Kidney capillary endothelial cell (primary cell): ENCODE results near the gene DIS3L2.

Source experiments
- DNase-seq: peaks from one replicate; pipeline ENCODE4 v3.0.0-alpha.2; 2018; ENCODE audit warnings: low spot score

Gene DIS3L2

GRCh38 chr2:232229911-232230310, 268.4 kb downstream of the DIS3L2 start:
- DNase-seq, result no peak

GRCh38 chr2:232230560-232230959, 269.0 kb downstream of the DIS3L2 start:
- DNase-seq, result peak; percentile 5

DNA sequence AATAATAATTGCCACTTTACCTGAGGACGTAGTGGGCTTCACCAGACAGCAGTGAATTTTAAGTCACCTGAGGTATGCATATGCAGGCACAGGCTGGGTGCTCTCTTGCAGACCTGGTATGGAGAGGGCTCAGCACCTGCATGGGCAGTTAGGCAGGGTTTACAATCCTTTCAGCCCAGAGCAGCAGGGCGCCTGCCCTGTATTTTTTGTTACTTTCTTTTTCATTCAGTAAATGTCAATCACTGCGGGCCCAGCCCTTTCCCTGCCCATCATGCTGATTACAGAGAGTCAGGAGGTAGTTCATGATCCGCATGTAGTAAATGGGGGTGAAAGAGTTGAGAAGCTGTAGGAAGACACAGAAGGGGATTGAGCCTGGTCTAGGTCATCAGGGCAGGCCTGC, 270.0 kb downstream of the DIS3L2 start:
- no peak for DNase-seq

- DNase-seq, result no peak
These were observed 271.4 kb downstream of the DIS3L2 start for GRCh38 chr2:232232915-232233314.

DNA sequence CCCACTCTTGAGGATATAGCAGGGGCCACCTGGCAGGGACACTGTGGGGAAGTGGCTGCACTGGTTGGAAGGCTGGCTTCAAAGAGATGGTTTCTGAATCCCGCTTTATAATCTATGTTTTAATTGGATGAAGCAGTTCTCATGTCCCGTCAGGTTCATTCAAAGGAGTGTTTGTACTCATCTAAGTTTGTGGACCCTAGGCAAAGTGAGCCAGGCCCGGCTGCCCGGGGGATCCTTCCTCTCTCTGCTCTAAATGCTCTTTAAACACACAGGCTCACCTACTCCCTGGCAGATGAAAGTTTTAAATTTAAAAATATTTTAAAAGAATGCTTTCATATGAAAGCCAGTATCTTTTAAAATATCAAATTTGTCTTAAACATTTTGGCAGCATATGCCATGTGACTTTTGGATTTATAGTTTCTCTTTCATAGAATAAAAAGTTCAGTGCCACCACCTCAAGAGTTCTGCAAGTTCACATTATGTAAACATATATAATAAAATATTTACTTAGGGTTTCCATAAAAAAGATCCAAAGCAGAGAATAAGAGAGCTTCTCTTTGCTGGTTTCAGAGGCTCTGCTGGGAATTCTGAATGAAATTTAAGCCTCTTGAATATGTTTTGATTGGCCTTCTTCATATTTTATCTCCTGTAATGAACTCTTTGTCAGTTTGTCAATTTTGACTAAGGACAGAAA, 273.6 kb downstream of the DIS3L2 start:
- no peak for DNase-seq

DNA sequence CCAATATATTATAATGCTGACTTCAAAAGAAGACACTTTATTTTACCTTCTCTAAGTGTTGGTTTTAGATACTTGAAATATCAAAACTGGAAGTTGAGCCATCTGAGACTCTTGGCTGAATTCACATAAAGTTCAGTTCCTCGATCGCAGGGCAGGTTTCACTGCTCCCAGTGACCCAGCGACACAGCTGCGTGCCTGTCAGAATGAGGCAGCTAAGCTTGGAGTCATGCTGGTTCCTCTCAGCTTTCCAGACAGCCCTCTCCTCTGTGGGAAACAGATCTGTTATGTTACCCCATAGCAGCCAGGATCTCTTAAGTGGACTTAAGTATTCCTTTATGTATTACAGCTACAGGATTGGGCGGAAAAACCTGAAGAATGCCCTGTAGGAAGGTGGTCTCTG, 274.2 kb downstream of the DIS3L2 start:
- no peak for DNase-seq

GRCh38 chr2:232236200-232236599, 274.7 kb downstream of the DIS3L2 start:
- no peak for DNase-seq

DNA sequence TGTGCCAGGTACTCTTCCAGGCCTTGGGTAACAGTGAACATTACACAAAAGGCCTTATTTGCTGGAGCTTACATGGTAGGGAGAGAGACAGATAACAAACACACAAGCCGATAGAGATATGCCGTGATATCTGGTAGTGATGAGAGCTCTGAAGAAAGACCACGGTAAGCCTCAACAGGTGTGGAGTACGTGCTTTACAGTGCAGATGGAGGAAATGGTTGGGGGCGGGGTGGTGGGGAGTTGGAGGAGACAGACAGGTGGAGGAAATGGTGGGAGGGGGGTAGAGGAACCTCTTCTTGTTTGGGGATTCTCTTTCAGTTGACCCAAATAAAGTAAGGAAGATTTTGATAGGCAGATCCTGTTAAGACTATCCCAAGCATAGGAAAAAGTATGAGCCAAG, 276.0 kb downstream of the DIS3L2 start:
- no peak for DNase-seq

GRCh38 chr2:232238108-232238507, 276.6 kb downstream of the DIS3L2 start:
- peak; percentile 38 for DNase-seq

DNA sequence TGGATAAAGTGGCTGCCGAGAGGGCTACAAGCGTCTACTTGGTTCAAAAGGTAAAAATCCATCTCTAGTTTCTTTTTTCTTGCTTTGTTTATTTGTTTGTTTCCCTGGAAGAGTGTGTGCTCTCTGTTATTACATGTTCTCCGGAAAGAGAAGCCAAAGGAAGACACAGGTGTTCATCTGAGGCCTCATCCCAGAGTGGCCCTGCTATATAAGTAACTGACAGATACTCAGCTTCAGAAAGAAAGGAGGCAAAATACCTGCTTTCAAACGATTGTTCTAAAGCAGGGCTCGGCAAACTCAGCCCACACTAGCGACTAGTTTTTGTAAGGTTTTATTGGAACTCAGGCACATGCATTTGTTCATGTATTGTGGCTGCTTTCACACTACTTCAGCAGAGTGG, 277.1 kb downstream of the DIS3L2 start:
- no peak for DNase-seq

DNA sequence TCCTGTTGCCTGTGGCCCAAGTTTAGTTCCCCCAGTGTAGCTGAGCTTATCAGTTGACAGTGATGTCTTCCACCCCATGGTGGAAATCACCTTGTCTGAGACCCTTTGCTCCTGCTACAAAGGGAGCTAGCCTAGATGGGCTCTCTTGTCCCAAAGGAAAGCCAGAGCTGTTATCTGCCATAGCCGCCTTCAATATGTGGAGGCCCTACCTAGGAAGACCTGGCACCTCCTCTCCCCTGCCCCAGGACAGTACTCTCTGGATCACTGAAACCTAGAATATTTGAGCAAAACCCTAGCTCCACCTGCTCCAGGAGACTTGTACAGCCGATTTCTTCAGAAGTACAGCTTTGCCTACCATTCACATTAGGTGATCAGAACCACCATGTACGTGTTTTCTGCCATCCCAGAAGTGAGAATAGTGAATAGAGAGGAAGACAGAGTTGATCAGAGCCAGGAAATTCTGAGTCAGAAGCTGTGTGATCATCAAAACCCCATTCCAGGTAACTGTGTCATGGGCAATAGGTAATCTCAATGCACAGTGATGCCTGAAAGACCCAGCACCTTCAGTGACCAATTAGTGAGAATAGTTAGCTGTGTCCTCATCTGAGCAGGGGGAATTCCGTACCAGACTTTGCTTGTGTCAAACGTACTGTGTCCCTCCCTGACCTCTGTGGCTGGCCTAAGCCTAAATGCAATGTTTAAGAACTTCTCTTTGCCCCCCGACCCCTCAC, 278.6 kb downstream of the DIS3L2 start:
- no peak for DNase-seq

DNA sequence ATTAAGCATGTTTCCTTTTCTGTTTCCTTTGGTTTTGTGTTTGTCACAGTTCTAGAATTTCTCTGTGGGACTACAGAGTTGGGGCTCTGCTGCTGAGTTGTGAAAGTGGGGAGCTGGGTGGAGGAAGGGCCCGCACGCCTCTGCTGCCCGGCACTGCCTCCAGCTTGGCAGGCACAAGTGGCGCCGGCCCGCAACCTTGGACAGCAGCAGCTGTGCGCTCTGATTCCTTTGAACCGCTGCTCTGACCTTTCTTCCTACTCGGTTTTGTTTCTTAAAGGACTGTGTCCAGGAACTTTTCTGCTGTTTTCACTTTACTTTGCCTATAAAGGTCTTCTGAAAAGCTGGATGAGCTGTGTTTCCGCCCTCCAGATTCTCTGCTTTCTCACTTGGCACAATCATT, 279.4 kb downstream of the DIS3L2 start:
- DNase-seq, result no peak

DNA sequence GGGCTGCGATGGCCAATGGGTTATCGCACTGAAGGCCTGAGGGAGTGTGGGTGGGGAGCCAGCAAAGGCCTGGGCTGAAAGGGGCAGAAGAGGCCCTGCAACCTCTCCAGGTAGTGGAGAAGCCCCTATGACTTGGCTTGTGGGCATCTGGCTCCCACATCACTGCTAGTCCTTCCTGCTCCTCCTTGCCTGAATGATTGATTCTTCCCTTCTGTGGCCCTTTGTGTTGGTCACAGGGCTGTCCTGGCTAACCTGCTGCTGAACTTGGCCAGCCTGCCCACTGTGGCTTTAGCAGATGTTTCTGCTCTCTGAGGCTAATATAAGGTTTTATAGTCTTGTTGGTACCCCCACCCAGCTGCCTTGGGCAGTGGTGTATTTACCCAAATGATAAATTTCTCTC, 280.8 kb downstream of the DIS3L2 start:
- no peak for DNase-seq

DNA sequence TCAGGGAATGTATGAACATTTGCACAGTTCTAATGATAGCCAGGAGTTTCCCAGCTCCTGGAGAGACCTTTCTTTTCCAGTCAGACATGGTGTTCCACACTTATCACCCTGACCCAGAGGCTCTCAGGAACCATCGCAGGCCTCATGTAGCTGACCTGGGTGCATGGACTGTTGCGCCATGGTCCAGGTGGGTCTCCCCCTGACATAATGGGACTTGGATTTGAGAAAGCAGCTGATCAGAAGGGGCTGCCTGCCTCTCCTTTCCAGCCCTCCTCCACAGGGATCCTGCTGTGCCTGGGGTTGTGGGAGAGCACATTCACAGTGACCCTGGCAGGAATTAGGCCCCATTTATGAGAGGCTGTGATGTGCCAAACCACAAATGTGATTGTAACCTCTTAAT, 283.6 kb downstream of the DIS3L2 start:
- no peak for DNase-seq

DNA sequence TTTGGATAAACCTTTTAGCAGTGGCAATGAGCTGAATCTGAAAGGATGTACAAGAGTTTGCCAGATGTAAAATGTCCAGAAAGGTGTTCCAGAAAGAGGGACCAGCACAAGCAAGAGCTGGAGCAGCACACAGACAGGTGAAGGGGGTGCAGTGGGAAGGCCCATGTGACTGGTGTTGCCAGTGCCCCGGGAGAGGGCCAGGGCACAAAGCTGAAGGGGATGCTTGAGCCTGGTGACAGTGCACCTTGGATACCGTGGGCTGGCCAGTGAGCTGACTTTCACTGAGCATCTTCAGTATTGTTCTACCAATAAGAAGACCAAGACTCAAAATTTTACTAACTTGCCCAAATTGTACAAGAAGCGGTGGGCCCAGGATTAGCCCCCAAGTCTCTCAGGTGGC, 284.7 kb downstream of the DIS3L2 start:
- DNase-seq, result no peak

DNA sequence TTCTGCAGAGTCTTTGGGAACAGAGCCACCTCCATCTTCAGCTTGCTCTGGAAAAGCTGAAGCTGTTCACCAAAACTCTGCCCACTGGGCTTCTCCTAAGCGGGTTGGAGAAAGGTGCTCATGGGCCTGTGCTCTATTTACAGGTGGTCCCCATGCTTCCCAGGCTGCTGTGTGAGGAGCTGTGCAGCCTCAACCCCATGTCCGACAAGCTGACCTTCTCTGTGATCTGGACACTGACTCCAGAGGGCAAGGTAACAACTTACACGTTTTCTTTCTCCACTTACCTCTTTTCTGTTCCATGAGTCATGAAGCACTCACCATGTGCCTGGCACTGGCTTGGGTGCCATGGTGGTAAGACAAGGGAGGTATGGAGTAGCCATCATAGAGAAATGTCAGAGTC, 287.6 kb downstream of the DIS3L2 start:
- DNase-seq, result no peak

DNA sequence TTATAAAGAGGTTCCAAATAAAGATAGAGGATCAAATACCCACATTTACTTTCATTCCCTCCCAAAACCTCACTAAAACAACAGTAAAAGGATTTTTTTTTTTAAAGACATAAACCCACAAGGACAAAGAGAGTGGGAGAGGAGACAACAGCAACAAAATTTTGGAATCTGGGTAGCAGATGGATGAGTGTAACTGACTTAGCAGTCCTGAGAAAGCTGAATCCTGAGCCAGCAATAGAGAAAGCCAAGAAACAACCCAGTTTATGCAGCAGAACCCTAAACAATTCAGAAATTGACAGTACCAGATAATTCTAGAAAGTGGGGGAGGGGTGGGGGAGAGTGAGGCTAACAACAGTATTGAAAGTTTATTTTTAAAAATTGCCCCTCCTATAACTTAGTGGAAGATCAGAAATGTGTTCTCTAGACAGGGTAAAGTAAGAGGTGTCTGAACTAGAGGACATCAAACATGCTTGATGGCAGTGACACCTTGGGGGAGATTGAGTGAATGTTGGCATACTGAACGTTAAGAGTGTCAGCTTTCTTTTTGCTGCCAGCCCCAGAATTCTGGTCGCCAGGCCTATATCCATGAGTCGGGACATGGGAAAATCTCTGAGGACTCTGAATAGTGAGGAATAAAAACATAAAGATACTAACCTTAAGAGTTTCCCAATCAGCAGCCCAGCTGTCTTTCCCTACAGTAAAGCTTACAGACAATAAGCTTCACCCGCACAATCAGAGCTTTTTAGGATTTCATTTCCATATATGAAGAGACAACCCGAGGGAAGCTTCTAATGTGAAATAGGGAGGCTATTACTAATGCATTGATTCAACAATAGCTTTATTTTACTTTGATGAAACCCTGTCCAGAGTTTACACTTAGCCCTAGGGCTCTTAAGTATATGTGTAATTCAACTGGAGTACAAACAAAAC, 289.0 kb downstream of the DIS3L2 start:
- no peak for DNase-seq

GRCh38 chr2:232255033-232255432, 293.5 kb downstream of the DIS3L2 start:
- DNase-seq, result no peak

DNA sequence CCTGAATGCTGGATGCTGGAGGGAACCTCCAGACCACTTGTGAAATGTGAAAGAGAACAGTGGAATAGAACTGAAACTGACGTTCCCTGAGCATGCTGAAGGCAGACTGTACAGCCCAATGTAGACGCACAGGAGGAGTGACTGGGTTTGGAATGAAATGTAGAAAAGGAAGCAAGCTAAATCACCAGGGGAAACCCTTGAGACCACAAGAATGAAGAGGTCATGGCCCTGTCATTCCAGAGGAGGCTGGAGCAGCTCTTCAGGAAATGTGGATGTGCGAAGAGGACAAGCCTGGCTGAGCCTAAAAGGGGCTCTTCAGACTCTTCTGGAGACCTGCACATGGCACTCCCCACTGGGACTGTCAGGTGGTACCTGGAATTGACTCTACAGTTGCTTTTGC, 298.6 kb downstream of the DIS3L2 start:
- peak; percentile 72 for DNase-seq

DNA sequence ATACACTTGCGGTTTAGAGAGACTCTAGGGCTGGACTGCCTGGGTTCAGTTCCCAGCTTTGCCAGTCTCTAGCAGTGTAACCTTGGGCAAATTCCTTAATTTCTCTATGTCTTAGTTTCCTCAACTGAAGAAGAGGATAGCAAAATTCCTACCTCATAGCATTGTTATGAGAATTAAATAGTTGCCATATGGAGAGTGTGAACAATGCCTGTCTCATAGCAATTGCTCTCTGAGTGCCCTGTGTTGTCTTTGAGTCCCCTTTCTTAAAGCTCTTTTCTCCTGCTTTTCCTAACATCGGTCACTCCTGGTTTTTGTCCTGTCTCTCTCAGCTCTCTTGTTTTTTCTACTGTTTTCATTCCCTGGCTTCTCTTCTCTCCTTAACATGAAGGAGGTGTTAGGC, 300.3 kb downstream of the DIS3L2 start:
- DNase-seq, result no peak

- DNase-seq, result no peak
These were observed 301.8 kb downstream of the DIS3L2 start for GRCh38 chr2:232263295-232263694.

GRCh38 chr2:232264081-232264480, 302.6 kb downstream of the DIS3L2 start:
- no peak for DNase-seq

DNA sequence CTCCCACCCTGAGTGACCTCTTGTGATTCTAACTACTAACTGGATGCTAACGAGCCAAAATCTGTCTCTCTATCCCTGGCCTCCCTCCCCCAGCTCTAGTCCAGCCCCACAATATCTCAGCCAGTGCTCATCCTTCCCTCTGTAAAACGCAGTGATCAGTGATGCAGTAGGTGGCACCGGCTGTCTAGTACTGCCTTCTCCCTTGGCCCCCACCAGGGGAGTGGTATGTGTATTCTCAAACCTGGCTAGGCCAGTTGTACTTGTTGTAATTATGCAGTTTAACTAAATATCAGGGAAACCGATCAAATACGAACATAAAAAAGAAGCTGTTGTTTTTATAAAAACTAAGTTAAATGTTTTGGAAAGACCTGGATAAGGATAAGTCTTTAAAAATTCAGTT, 303.8 kb downstream of the DIS3L2 start:
- DNase-seq, result no peak
